ENCODE results near the gene NFE2L1. TPM values are rescaled to one million over a fixed set of nuclear protein-coding genes. Genes with fewer than 3 reads are reported as not detected.

Gene NFE2L1
- total RNA-seq, 1 experiment from 2014 or later, result 149 TPM

DNA sequence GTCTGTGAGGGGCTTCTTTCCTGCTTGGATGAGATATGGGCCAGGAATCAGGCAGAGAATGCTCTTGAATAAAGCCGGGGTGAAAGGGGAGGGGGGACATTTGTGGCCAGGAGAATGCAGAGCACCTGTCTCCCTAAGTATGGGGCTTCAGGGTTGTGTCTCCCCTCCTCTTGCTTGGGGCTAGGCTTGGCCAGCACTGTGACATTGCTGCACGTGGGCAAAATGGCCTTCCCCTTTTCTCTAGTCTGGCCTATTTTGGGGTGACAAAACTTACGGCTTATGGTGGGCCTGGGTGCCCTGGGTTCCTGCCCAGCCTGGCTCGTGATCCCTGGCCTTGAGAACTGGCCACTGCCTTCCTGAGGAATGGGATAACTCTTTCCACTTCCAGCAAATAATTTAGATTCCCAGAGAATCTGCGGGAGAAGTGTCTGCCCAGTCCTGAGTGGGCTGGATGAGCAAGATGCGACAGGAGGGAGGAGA is 5.6 kb downstream of the NFE2L1 start:
- peak overlapping the region; percentile 7 for H3K4me3 ChIP-seq (ENCODE audit: low read depth, low read length, poor library complexity, severe bottlenecking)
- no TSS peak for BruUV-seq (replicated peaks)

GRCh38 chr17:48054238-48055185 is 6.4 kb downstream of the NFE2L1 start:
- peak; percentile 94 for DNase-seq (ENCODE audit: low spot score)
- peak overlapping the region; percentile 98 for H3K27ac ChIP-seq (ENCODE audit: low read depth, low read length, poor library complexity, severe bottlenecking)
- peaks cover 68% of the 10 kb centered on the region for H3K4me1 ChIP-seq (ENCODE audit: insufficient read depth, low read length, poor library complexity, severe bottlenecking)
- ChIA-PET CTCF (interaction anchor here (0.6 to 1.7 kb wide), 4 partner anchors 12 to 84 kb away, joined by 3 to 7 read pairs (median 5); partner anchors contain the start of gene CDK5RAP3), POLR2A (ENCODE audit: low non-redundant PET) (interaction anchor here (0.5 to 2.0 kb wide), 7 partner anchors 11 to 561 kb away, joined by 3 to 13 read pairs (median 9); partner anchors contain the start of genes HOXB8 and SNX11)
- H3K4me3 ChIP-seq (ENCODE audit: low read depth, low read length, poor library complexity, severe bottlenecking), result peak overlapping the region; percentile 38
- no peaks in the 10 kb centered on the region for H3K27me3 ChIP-seq (replicated peaks; ENCODE audit: insufficient read depth, low read depth, low read length, poor library complexity)
- BruUV-seq (replicated peaks), result no TSS peak
- H3K9me3 ChIP-seq (ENCODE audit: low read depth, low read length, poor library complexity, severe bottlenecking), result no peaks in the 10 kb centered on the region
- intact Hi-C loops (cut with micrococcal nuclease; ENCODE audit: unreplicated experiment), result loop anchor here (1.0 kb wide), 1 partner anchor 12 kb away; no protein-coding TSS in a partner anchor
- TF ChIP-seq EZH2 (IDR thresholded peaks at IDR 0.05; ENCODE audit: borderline replicate concordance, low read depth, low read length, poor library complexity, severe bottlenecking), result no peak
- TF ChIP-seq, protein P1, sequence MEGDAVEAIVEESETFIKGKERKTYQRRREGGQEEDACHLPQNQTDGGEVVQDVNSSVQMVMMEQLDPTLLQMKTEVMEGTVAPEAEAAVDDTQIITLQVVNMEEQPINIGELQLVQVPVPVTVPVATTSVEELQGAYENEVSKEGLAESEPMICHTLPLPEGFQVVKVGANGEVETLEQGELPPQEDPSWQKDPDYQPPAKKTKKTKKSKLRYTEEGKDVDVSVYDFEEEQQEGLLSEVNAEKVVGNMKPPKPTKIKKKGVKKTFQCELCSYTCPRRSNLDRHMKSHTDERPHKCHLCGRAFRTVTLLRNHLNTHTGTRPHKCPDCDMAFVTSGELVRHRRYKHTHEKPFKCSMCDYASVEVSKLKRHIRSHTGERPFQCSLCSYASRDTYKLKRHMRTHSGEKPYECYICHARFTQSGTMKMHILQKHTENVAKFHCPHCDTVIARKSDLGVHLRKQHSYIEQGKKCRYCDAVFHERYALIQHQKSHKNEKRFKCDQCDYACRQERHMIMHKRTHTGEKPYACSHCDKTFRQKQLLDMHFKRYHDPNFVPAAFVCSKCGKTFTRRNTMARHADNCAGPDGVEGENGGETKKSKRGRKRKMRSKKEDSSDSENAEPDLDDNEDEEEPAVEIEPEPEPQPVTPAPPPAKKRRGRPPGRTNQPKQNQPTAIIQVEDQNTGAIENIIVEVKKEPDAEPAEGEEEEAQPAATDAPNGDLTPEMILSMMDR (conservative IDR thresholded peaks at IDR 0.05; ENCODE audit: low read depth, low read length), result no peak
- peaks cover 60% of the 10 kb centered on the region for H3K36me3 ChIP-seq (ENCODE audit: insufficient read depth, low read length, poor library complexity, severe bottlenecking)

More for the DNA sequence above, 5.6 kb downstream of the NFE2L1 start:
- CTCF ChIA-PET, result interaction anchor here (0.6 to 1.7 kb wide), 3 partner anchors 13 to 104 kb away, joined by 3 to 7 read pairs (median 4); no protein-coding TSS in a partner anchor
- TF ChIP-seq, protein P1 (conservative IDR thresholded peaks at IDR 0.05; ENCODE audit: low read depth, low read length), result no peak
- TF ChIP-seq EZH2 (IDR thresholded peaks at IDR 0.05; ENCODE audit: borderline replicate concordance, low read depth, low read length, poor library complexity, severe bottlenecking), result no peak
- intact Hi-C loops (cut with micrococcal nuclease; ENCODE audit: unreplicated experiment), result loop anchor here (1.0 kb wide), 1 partner anchor 13 kb away; no protein-coding TSS in a partner anchor
- no peaks in the 10 kb centered on the region for H3K9me3 ChIP-seq (ENCODE audit: low read depth, low read length, poor library complexity, severe bottlenecking)
- no peaks in the 10 kb centered on the region for H3K27me3 ChIP-seq (replicated peaks; ENCODE audit: insufficient read depth, low read depth, low read length, poor library complexity)
- H3K36me3 ChIP-seq (ENCODE audit: insufficient read depth, low read length, poor library complexity, severe bottlenecking), result peaks cover 53% of the 10 kb centered on the region
- no peak for DNase-seq (ENCODE audit: low spot score)
- POLR2A ChIA-PET (ENCODE audit: low non-redundant PET), result interaction anchor here (0.5 to 0.6 kb wide), 2 partner anchors 15 to 62 kb away, joined by 3 to 4 read pairs; no protein-coding TSS in a partner anchor
- H3K27ac ChIP-seq (ENCODE audit: low read depth, low read length, poor library complexity, severe bottlenecking), result peak overlapping the region; percentile 93
- H3K4me1 ChIP-seq (ENCODE audit: insufficient read depth, low read length, poor library complexity, severe bottlenecking), result peaks cover 71% of the 10 kb centered on the region

GRCh38 chr17:48055531-48056245 is 7.5 kb downstream of the NFE2L1 start:
- ChIA-PET POLR2A (ENCODE audit: low non-redundant PET) (interaction anchor here (0.6 to 2.0 kb wide), 6 partner anchors 8 to 1247 kb away, joined by 5 to 14 read pairs (median 8); partner anchors contain the start of gene SNX11), CTCF (interaction anchor here (0.5 to 1.7 kb wide), 3 partner anchors 11 to 204 kb away, joined by 3 to 7 read pairs (median 7); no protein-coding TSS in a partner anchor)
- peak; percentile 82 for DNase-seq (ENCODE audit: low spot score)
- H3K27ac ChIP-seq (ENCODE audit: low read depth, low read length, poor library complexity, severe bottlenecking), result peak overlapping the region; percentile 98
- no peaks in the 10 kb centered on the region for H3K9me3 ChIP-seq (ENCODE audit: low read depth, low read length, poor library complexity, severe bottlenecking)
- BruUV-seq (replicated peaks), result no TSS peak
- H3K27me3 ChIP-seq (replicated peaks; ENCODE audit: insufficient read depth, low read depth, low read length, poor library complexity), result no peaks in the 10 kb centered on the region
- TF ChIP-seq EZH2 (IDR thresholded peaks at IDR 0.05; ENCODE audit: borderline replicate concordance, low read depth, low read length, poor library complexity, severe bottlenecking), result no peak
- TF ChIP-seq, protein P1 (conservative IDR thresholded peaks at IDR 0.05; ENCODE audit: low read depth, low read length), result no peak
- H3K36me3 ChIP-seq (ENCODE audit: insufficient read depth, low read length, poor library complexity, severe bottlenecking), result peaks cover 68% of the 10 kb centered on the region
- peaks cover 58% of the 10 kb centered on the region for H3K4me1 ChIP-seq (ENCODE audit: insufficient read depth, low read length, poor library complexity, severe bottlenecking)
- intact Hi-C loops (cut with micrococcal nuclease; ENCODE audit: unreplicated experiment), result no loop called here
- peak overlapping the region; percentile 38 for H3K4me3 ChIP-seq (ENCODE audit: low read depth, low read length, poor library complexity, severe bottlenecking)
